Left ventricle myocardium inferior (tissue), 1 donor: ENCODE measurements around the gene CARD6. TPM values are rescaled to one million over a fixed set of nuclear protein-coding genes. Genes with fewer than 3 reads are reported as not detected.

Experiments used
- DNase-seq: peaks from one replicate; pipeline ENCODE4 v3.0.0-alpha.2; 2020
- H3K27ac ChIP-seq: fragments of 200-600 bp; replicated peaks from 2 replicates; pipeline ENCODE4 v1.8.0; 2021
- H3K27me3 ChIP-seq: fragments of 200-600 bp; 2 replicates; pipeline ENCODE4 v1.8.0; 2021; ENCODE audit warnings: low read depth
- H3K36me3 ChIP-seq: fragments of 200-600 bp; 2 replicates; pipeline ENCODE4 v1.8.0; 2021
- H3K4me1 ChIP-seq: fragments of 200-600 bp; 2 replicates; pipeline ENCODE4 v1.8.0; 2021
- H3K4me3 ChIP-seq: fragments of 200-600 bp; 2 replicates; pipeline ENCODE4 v1.8.0; 2021; ENCODE audit warnings: mild to moderate bottlenecking, moderate library complexity
- H3K9me3 ChIP-seq: fragments of 200-600 bp; replicated peaks from 2 replicates; pipeline ENCODE4 v1.8.0; 2021
- CTCF ChIP-seq: fragments of 200-600 bp; IDR thresholded peaks from 2 replicates; pipeline ENCODE4 v1.8.0; 2021; ENCODE audit warnings: antibody characterized with exemption, mild to moderate bottlenecking, borderline replicate concordance
- intact Hi-C: fragments of 100-400 bp; cut with micrococcal nuclease; formaldehyde crosslinking; loops from one replicate; pipeline ENCODE4 v1.11.0; 2022
- total RNA-seq: library from RNA; stranded (reverse); fragmentation: NEBNext Ultra II Directional; extraction: Animal tissue kit (Norgen Biotek cat#: 25700); gene quantifications from one replicate; pipeline ENCODE4 v1.2.1, GENCODE V29; 2021
- donor health status: DM: no; HTN: yes; CAD: no; lungs with severe emphysema.

CARD6 gene
- total RNA-seq, 1 donor from 2014 or later: 6.1 TPM

- no peak overlapping the region for H3K27ac ChIP-seq
- H3K4me1 ChIP-seq: peaks cover 35% of the 10 kb centered on the region
- no peaks in the 10 kb centered on the region for H3K9me3 ChIP-seq
- H3K36me3 ChIP-seq: peaks cover 74% of the 10 kb centered on the region
- intact Hi-C loops: no loop called here
- TF ChIP-seq CTCF: no peak
- no peaks in the 10 kb centered on the region for H3K27me3 ChIP-seq
- DNase-seq: no peak
- H3K4me3 ChIP-seq: no peak overlapping the region
These were observed 9.6 kb upstream of the CARD6 start for GRCh38 chr5:40831346-40832210.

GRCh38 chr5:40832345-40832744, 8.8 kb upstream of the CARD6 start:
- no peaks in the 10 kb centered on the region for H3K27me3 ChIP-seq
- intact Hi-C loops: no loop called here
- no peaks in the 10 kb centered on the region for H3K9me3 ChIP-seq
- H3K4me3 ChIP-seq: no peak overlapping the region
- H3K36me3 ChIP-seq: peaks cover 66% of the 10 kb centered on the region
- no peak for DNase-seq
- peaks cover 35% of the 10 kb centered on the region for H3K4me1 ChIP-seq
- no peak for TF ChIP-seq CTCF
- H3K27ac ChIP-seq: no peak overlapping the region

GRCh38 chr5:40833712-40834229, 7.4 kb upstream of the CARD6 start:
- Histone ChIP-seq H3K36me3 (peaks cover 52% of the 10 kb centered on the region), H3K27ac (peak overlapping the region; percentile 99), H3K27me3 (no peaks in the 10 kb centered on the region), H3K9me3 (no peaks in the 10 kb centered on the region), H3K4me1 (peaks cover 35% of the 10 kb centered on the region), H3K4me3 (peak overlapping the region; percentile 75)
- TF ChIP-seq CTCF: no peak
- DNase-seq: no peak
- intact Hi-C loops: no loop called here

- Histone ChIP-seq H3K9me3 (no peaks in the 10 kb centered on the region), H3K4me1 (peaks cover 35% of the 10 kb centered on the region), H3K4me3 (peak overlapping the region; percentile 75), H3K36me3 (peaks cover 45% of the 10 kb centered on the region), H3K27ac (peak overlapping the region; percentile 99), H3K27me3 (no peaks in the 10 kb centered on the region)
- intact Hi-C loops: no loop called here
- no peak for TF ChIP-seq CTCF
- DNase-seq: no peak
These were observed 6.7 kb upstream of the CARD6 start for GRCh38 chr5:40834391-40834848.

- intact Hi-C loops: no loop called here
- peak; percentile 96 for DNase-seq
- Histone ChIP-seq H3K4me1 (peaks cover 35% of the 10 kb centered on the region), H3K36me3 (peaks cover 38% of the 10 kb centered on the region), H3K9me3 (no peaks in the 10 kb centered on the region), H3K4me3 (peak within 1 kb of the TSS; percentile 75), H3K27ac (peak within 1 kb of the TSS; percentile 99), H3K27me3 (no peaks in the 10 kb centered on the region)
- TF ChIP-seq CTCF: no peak
These were observed 6.0 kb upstream of the CARD6 start, which contains the start of gene RPL37 for GRCh38 chr5:40834849-40835787. Gene RPL37 (minus strand): TSS chr5:40835222. CDS start chr5:40835185, 37 bp downstream.
